NOMO-1 treated with DMSO at 0.1 percent for 48 hours (cell line): ENCODE results near the gene ERN1.
"Not testable (repeated sequence)": the region's sequence is repeated elsewhere in the genome, so short reads cannot be mapped to it uniquely, and the experiment has no call there.

Experiments
- DNase-seq: peaks from one replicate; lab custom pipeline; 2025; ENCODE audit not compliant: unreplicated experiment; lab: John Stamatoyannopoulos, UW

The ERN1 gene

GRCh38 chr17:64129765-64130558, at the start of gene ERN1:
Gene ERN1 (minus strand): TSS chr17:64130144. CDS start chr17:64130029, 115 bp downstream.
- DNase-seq: peak; percentile 89

GRCh38 chr17:64179024-64179423, 49.1 kb upstream of the ERN1 start:
- DNase-seq: not testable (repeated sequence)

DNA sequence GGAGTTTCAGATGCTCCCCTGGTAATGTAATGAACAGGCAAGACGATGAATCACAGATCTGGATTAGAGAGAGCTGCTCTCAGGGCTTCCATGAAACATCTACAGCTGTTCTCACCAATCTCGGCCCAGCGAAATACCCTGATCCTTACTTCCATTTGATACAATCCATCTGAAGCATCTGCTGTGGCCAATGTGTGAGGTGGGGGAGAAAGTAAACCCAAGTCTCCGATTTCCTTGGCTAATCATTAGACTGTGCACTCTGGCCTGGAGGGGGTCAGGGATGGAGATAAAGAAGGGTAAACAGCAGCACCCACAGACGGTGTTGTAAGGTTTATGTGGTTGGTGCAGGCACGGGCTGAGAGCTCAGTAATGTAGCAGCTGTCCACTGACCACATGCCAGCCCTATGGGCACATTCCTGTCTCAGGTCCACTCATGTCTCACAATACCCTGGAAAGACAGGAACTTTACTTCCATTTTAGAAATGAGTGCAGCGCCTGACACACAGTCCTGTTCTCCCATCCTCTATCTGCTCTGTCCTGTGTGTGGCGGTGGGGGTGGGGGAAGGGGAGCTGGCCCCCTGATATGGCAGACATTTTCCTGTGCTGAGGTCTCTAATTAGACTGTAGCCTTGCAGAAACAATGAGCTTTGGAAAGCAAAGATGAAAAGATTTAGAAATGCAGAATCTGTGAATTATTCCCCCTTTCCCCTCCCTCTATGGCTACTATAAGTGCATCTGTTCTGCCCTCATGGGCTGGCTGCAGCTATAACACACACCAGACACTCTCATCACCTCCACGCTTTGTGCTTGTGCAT, 48.3 kb upstream of the ERN1 start:
- DNase-seq: no peak

GRCh38 chr17:64177311-64178010, 47.5 kb upstream of the ERN1 start:
- DNase-seq: no peak

GRCh38 chr17:64176556-64176955, 46.6 kb upstream of the ERN1 start:
- DNase-seq: no peak

GRCh38 chr17:64174686-64175456, 44.9 kb upstream of the ERN1 start:
- peak; percentile 92 for DNase-seq

DNA sequence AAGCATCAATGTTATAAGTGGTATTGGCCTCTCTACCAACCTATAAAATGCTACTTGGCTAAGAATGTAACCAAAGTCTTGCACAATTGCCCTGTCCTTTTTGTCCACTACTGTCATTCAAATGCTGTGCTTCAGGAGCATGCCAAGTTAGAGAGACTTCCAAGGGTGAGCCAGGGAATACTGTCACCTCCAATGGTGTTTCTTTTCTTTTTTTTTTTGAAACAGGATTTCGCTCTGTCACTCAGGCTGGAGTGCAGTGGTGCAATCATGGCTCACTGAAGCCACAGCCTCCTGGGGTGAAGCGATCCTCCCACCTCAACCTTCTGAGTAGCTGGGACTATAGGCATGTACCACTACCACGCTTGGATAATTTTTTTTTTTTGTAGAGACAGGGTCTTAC, 43.7 kb upstream of the ERN1 start:
- no peak for DNase-seq

GRCh38 chr17:64172510-64172909, 42.6 kb upstream of the ERN1 start:
- no peak for DNase-seq

- DNase-seq: no peak
These were observed 41.1 kb upstream of the ERN1 start for GRCh38 chr17:64171041-64171440.

GRCh38 chr17:64170286-64170685, 40.3 kb upstream of the ERN1 start:
- no peak for DNase-seq

DNA sequence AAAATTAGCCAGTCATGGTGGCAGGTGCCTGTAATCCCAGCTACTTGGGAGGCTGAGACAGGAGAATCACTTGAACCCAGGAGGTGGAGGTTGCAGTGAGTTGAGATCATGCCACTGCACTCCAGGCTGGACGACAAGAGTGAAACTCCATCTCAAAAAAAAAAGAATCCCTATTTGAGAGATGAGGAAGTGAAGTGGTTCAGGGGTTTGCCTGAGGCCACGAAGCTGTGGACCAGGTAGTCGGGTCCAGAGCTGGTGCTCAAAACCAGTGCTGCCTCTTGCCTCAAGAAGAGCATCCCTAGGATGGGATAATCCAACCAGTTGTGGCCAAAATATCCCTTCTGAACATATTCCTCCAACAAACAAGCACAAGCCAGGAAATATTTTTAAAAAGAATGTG, 37.7 kb upstream of the ERN1 start:
- not testable (repeated sequence) for DNase-seq

DNA sequence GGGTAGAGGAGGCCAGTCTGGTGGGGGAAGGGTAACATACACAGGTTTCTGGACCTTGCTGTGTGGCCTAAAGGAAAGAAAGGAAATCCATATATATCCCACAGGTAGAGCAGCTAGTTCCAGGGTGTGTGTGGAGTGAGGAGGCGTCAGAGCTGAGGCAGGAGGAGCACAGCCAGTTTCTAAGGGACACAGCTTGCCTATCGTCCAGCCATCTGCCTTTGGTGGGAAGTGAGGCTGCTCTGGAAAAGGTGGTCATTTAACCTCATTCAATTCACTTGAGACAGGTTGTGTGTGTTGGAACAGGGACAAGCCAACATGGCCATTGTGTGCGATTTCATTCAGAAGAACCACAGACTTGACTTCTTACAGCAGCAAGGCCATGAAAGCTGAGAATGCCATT, 36.9 kb upstream of the ERN1 start:
- no peak for DNase-seq

GRCh38 chr17:64165347-64165746, 35.4 kb upstream of the ERN1 start:
- DNase-seq: no peak

DNA sequence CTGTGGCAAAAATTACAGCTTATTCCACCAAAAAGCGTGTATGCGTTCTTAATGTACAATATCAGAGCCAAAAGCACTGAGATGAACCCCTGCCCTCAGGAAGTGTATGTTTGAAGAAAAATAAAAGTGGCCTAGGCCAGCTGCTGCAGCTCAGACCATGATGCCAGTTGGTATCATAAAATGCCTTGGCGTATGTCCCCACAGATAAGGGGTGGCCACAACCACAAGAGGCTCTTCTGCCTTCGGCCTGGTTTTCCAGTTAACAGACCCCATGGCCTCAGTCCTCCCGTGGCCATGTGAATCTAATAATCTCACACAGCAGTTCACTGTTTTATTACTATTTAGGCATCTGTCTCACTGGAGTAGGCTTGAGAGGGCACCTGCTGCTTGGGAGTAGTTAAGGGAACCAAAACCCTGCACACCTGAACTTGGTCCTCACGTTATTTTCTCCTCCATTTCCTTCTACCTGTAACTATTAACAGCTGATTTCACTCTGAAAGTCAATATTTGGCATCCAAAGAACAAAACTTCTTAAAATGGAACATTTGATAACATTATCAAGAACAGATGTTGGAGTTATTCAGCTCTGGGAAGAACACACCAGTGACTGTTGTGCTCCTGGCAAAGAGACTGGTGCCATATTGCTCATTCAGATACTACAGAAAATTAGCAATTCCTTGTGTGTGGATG, 34.8 kb upstream of the ERN1 start:
- no peak for DNase-seq

GRCh38 chr17:64163468-64163867, 33.5 kb upstream of the ERN1 start:
- DNase-seq: no peak

- no peak for DNase-seq
These were observed 32.6 kb upstream of the ERN1 start for GRCh38 chr17:64162554-64162953.

DNA sequence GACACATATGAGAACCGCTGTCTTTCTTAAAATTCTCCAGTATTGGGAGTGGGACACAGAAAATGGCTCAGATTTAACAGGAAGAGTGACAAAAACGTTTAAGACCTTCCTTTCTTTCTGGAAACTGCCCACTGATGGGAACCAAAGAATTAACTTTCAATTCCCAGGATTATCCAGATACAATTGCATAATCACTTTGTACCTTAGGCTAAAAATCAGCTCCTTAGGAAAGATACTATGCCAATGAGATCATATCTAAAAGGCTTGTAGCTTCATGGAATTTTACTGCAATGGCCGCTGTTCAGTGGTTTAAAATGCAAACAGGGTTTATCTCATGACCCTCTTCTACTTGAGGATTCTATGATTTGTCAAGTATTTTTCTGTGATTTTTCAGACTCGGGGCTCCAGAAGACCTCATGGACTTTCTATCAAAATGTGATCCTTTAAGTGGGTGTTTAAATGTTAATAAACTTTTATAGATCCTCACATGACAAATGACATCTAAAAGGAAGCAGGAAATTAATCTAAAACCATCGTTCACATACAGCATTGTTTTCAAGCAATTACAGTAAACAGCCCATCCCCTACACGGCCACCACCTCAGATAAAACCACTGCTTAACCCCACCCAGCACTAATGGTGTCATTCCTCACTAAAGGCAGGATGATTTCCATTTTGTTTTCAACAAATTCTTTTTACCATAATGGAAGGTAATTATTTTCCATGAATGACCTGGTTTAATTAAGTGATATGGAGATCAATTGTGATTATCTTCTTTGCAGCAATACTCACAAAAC, 31.6 kb upstream of the ERN1 start:
- DNase-seq: no peak

DNA sequence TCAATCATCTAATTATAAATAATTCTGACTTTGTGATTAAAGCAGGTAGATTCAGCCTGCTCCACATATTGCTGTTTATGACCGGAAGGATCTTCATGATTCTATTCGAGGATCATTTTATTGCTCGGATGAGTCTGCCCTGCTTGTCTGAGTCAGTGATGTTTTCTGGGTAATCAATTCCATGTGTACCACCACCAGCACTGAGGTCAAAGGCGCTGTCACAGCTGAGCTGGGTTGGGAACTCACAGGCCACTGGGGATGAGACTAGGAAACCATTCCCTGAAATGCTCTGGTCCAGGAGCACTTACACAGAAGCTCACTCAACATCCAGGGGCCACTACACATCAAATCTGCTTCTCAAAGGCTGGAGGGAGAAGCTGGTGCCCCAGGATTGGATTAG, 30.4 kb upstream of the ERN1 start:
- no peak for DNase-seq

DNA sequence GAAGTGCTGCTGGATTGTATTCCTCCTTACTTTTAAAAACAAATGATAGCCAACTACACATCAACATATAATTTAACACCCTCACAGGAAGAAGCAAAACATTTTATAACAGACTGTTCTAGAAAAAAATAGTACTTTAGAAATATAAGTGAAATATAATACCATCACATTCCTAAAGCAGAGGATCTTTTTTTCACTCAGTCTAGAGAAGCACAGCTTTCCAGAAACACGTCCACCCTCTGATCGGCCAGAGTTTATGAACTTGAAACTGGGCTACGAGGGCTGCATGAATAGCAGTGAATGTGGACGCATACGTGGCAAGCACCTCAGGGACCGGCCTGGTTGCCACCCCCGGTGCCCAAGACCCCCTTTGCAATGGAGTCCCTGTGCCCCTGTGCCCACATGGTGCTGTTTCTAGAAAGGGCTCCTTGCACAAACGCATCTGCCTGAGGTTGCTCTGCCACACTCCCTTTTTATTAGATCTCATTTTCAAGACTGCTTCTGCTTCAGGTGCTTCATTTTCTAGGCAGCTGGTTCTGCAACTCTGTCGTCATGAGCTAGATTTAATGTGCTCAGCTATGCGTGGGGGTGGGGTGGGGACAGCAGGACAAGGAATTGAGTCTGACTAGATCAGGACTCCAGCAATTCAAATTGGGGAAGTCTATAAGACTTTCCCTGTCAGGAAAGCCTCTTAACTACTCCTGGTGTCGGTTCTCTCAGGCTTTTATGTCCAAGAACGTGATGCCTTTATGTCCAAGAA, 29.1 kb upstream of the ERN1 start:
- no peak for DNase-seq
